GM12878 (cell line): Measurements from ENCODE around the gene ACSF3. TPM values are rescaled to one million over a fixed set of nuclear protein-coding genes. Genes with fewer than 3 reads are reported as not detected.

ENCODE experiments used
- ATAC-seq: fragments of 200-7000 bp; cut with Tn5 transposase; 3 replicates; pipeline ENCODE4 v1.9.1; 2020; ENCODE audit warnings: mild to moderate bottlenecking, moderate library complexity
- BruUV-seq: library from RNA; stranded (reverse); fragments of 400-500 nt; replicated peaks from 2 replicates; lab custom pipeline; 2021; lab: Mats Ljungman, UMichigan
- CTCF ChIA-PET: fragments of 300-600 bp; sonication (Branson Sonifier 250); formaldehyde crosslinking; extraction: SDS; loops from one replicate; lab custom pipeline; 2021; ENCODE audit warnings: inconsistent platforms; lab: Yijun Ruan, JAX
- POLR2A ChIA-PET: fragments of 350-600 bp; formaldehyde crosslinking; extraction: SDS; loops from one replicate; lab custom pipeline; 2021; ENCODE audit warnings: inconsistent platforms; lab: Charles Lee
- RAD21 ChIA-PET: fragments of 300-600 bp; sonication (Branson Sonifier 250); formaldehyde crosslinking; loops from one replicate; lab custom pipeline; 2023; ENCODE audit warnings: antibody characterized with exemption; ENCODE audit not compliant: unreplicated experiment; lab: Charles Lee
- SMC1A ChIA-PET: fragments of 300-600 bp; sonication (Branson Sonifier 250); formaldehyde crosslinking; loops from one replicate; lab custom pipeline; 2023; ENCODE audit not compliant: unreplicated experiment, uncharacterized antibody; lab: Charles Lee
- DNase-seq: peaks from one replicate; pipeline ENCODE4 v3.0.0-alpha.2; 2011; ENCODE audit warnings: low read depth, low spot score
- FAIRE-seq: peaks from 3 replicates; lab custom pipeline; 2011; peaks lifted over from hg19 to GRCh38; lab: Jason Lieb, UNC
- H2AFZ ChIP-seq: 2 replicates; pipeline ENCODE4 v1.6.0; 2011; ENCODE audit warnings: low read depth, low read length, control low read depth; ENCODE audit not compliant: control insufficient read depth
- H3K27ac ChIP-seq: 2 replicates; pipeline ENCODE4 v1.5.1; 2011; ENCODE audit warnings: control low read depth; ENCODE audit not compliant: control insufficient read depth, insufficient read depth
- H3K27me3 ChIP-seq, 2 experiments: replicated peaks in 1 of 2; 2 replicates each; pipeline versions ENCODE4 v1.6.0 to v1.6.1; 2011; ENCODE audit warnings: low read length in 1 of 2; ENCODE audit not compliant: control insufficient read depth in 2 of 2, insufficient read depth in 2 of 2
- H3K36me3 ChIP-seq, 2 experiments: 2 replicates each; pipeline ENCODE4 v1.5.1; 2011; ENCODE audit warnings: low read length in 1 of 2; ENCODE audit not compliant: control insufficient read depth in 2 of 2, insufficient read depth in 2 of 2
- H3K4me1 ChIP-seq: 2 replicates; pipeline ENCODE4 v1.6.1; 2011; ENCODE audit warnings: mild to moderate bottlenecking, low read length, moderate library complexity, mixed read lengths; ENCODE audit not compliant: control insufficient read depth, insufficient read depth
- H3K4me2 ChIP-seq: 2 replicates; pipeline ENCODE4 v1.6.0; 2011; ENCODE audit warnings: control low read depth; ENCODE audit not compliant: control insufficient read depth, insufficient read depth
- H3K4me3 ChIP-seq: fragments of 200-600 bp; sonication (generic); 2 replicates; pipeline ENCODE4 v1.5.1; 2016
- H3K79me2 ChIP-seq: 2 replicates; pipeline ENCODE4 v1.6.0; 2011; ENCODE audit warnings: low read length; ENCODE audit not compliant: control insufficient read depth, insufficient read depth
- H3K9ac ChIP-seq: 2 replicates; pipeline ENCODE4 v1.8.0; 2011; ENCODE audit warnings: low read length, control low read depth, mixed read lengths; ENCODE audit not compliant: control insufficient read depth, insufficient read depth
- H3K9me3 ChIP-seq: replicated peaks from 3 replicates; pipeline ENCODE4 v1.5.1; 2011; ENCODE audit warnings: mild to moderate bottlenecking, low read length; ENCODE audit not compliant: control insufficient read depth, insufficient read depth
- H4K20me1 ChIP-seq: 2 replicates; pipeline ENCODE4 v1.6.0; 2011; ENCODE audit not compliant: control insufficient read depth, insufficient read depth
- EED ChIP-seq: sonication (generic); IDR thresholded peaks from 2 replicates; pipeline ENCODE4 v1.6.1; 2016; ENCODE audit warnings: antibody characterized with exemption, low read depth
- GABPA ChIP-seq: IDR thresholded peaks from 2 replicates; pipeline ENCODE4 v1.6.1; 2014; ENCODE audit warnings: antibody characterized with exemption, low read depth, mild to moderate bottlenecking, inconsistent platforms
- HDAC2 ChIP-seq: fragments of 200-600 bp; sonication (generic); IDR thresholded peaks from 2 replicates; pipeline ENCODE4 v1.6.1; 2017
- MEF2A ChIP-seq: IDR thresholded peaks from 2 replicates; pipeline ENCODE4 v1.6.1; 2011; ENCODE audit warnings: low read depth, mild to moderate bottlenecking, low read length, moderate library complexity; ENCODE audit not compliant: insufficient read depth
- MXI1 ChIP-seq: fragments of 150-350 bp; IDR thresholded peaks from 2 replicates; pipeline ENCODE4 v1.6.1; 2011; ENCODE audit warnings: low read depth, mild to moderate bottlenecking, inconsistent platforms, low read length, improper control_type of control experiment
- NR2C1 ChIP-seq: fragments of 450-650 bp; IDR thresholded peaks from 2 replicates; pipeline ENCODE4 v1.6.1; 2017; ENCODE audit warnings: antibody characterized with exemption, mild to moderate bottlenecking, moderate library complexity
- SMC3 ChIP-seq: IDR thresholded peaks from 2 replicates; pipeline ENCODE4 v1.6.1; 2011; ENCODE audit warnings: low read length, improper control_type of control experiment, borderline replicate concordance
- WRNIP1 ChIP-seq: IDR thresholded peaks from 2 replicates; pipeline ENCODE4 v1.6.1; 2011; ENCODE audit warnings: low read depth, low read length, improper control_type of control experiment, borderline replicate concordance
- WGBS: methylation state at CpG from one replicate; pipeline ENCODE4 v1.1.6; 2016; ENCODE audit warnings: low lambda C conversion rate; ENCODE audit not compliant: insufficient replicate concordance, insufficient coverage; ENCODE audit errors: missing lambda C conversion rate; 5-methylcytosine and 5-hydroxymethylcytosine counted together
- in situ Hi-C: fragments of 300-500 bp; cut with MboI; formaldehyde crosslinking; loops from 9 replicates; pipeline ENCODE4 v1.14.3; 2018; ENCODE audit warnings: mixed read lengths
- intact Hi-C: fragments of 100-400 bp; cut with micrococcal nuclease; formaldehyde crosslinking; loops from one replicate; pipeline ENCODE4 v1.14.2; 2022; ENCODE audit not compliant: unreplicated experiment
- polyA plus RNA-seq, 11 experiments: library from polyadenylated mRNA; depleted of rRNA in 4 of 11; unstranded in 6 of 11; stranded (reverse) in 5 of 11; fragments of >200 nt; fragmentation: Nextera tagmentation in 4 of 11; fragmentation: Illumina TruSeq in 1 of 11; extraction: Ambion mirVana in 4 of 11; extraction: Trizol in 1 of 11; gene quantifications; 1 replicate in 1 of 11; 2 replicates in 10 of 11; pipeline versions ENCODE4 v1.2.1 to v1.2.3, GENCODE V29; 2011 to 2016; ENCODE audit warnings: inconsistent platforms in 2 of 11, missing spikeins in 2 of 11, low read depth in 1 of 11
- total RNA-seq, 4 experiments: library from RNA; depleted of rRNA in 3 of 4; stranded (reverse); fragments of >200 nt in 3 of 4; fragmentation: Illumina TruSeq in 1 of 4; extraction: Trizol in 1 of 4; gene quantifications; 2 replicates each; pipeline versions ENCODE4 v1.2.1 to v1.2.3, GENCODE V29; 2013 to 2021
- TF ChIP-seq, protein P1 (sequence below): IDR thresholded peaks from 2 replicates; pipeline ENCODE4 v1.6.1; 2012; ENCODE audit warnings: low read depth, low read length, improper control_type of control experiment
- TF ChIP-seq, protein P2 (sequence below), 3 experiments: IDR thresholded peaks in 2 of 3; conservative IDR thresholded peaks in 1 of 3; 2 replicates each; pipeline ENCODE4 v1.5.1; 2011; ENCODE audit warnings: low read depth in 3 of 3, low read length in 3 of 3, mild to moderate bottlenecking in 3 of 3, control low read depth in 2 of 3, moderate library complexity in 2 of 3, inconsistent platforms in 1 of 3, mixed read lengths in 1 of 3; ENCODE audit not compliant: control insufficient read depth in 2 of 3, insufficient read depth in 1 of 3; ENCODE audit errors: extremely low read depth in 1 of 3
- TF ChIP-seq, protein P3 (sequence below): fragments of 450-650 bp; IDR thresholded peaks from 2 replicates; pipeline ENCODE4 v1.6.1; 2016; ENCODE audit warnings: mild to moderate bottlenecking

Gene ACSF3
- total and polyA plus RNA-seq, 10 of the 15 experiments (the other 5 are each of a cell fraction or from before 2014, with no cell fraction given), result 1.0 to 44.4 (median 25.8) TPM

DNA sequence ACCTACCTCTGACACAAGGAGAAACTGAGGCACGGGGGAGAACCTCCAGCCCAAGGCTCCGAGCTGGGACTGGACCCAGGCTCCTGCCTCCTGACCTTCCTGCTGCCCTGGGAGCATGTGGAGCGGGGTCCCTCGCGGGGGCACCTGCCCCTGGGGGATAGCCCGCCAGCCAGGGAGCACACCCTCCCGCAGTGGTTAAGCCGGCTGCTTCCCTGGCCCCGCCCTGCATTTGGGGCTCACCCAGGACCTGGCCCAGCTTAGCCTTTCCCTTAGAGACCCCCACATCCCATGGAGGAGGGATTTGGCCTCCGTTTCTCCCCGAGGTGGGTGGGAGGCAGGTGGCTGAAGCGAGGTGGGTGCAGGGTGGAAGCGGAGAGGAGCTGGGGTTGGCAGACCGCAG lies 76.1 kb downstream of the ACSF3 start:
- RAD21 ChIA-PET, result no interaction called here
- H3K36me3 ChIP-seq, result no peaks in the 10 kb centered on the region

More for the DNA sequence above, 76.1 kb downstream of the ACSF3 start:
- no peak for DNase-seq
- in situ Hi-C loops (loop anchor here (5.0 kb wide), 3 partner anchors 232 to 422 kb away; no protein-coding TSS in a partner anchor), intact Hi-C loops (loop anchor here (2.0 kb wide), 1 partner anchor 47 kb away; the partner anchor contains the start of gene ZNF778)
- Histone ChIP-seq H3K4me2 (no peak overlapping the region), H3K4me1 (peaks cover 7% of the 10 kb centered on the region), H3K9ac (no peak overlapping the region), H3K27me3 (peaks cover 0 to 8% of the 10 kb centered on the region in 2 experiments; a peak in 3 of 4 replicates), H3K27ac (no peak overlapping the region), H2AFZ (no peak overlapping the region), H3K9me3 (no peaks in the 10 kb centered on the region), H4K20me1 (no peaks in the 10 kb centered on the region; the same call in 1 of the 2 replicates), H3K4me3 (no peak overlapping the region), H3K79me2 (no peaks in the 10 kb centered on the region)
- FAIRE-seq, result no peak
- 63% methylated on average over 14 of the region's 14 CpGs for WGBS
- CTCF ChIA-PET, result interaction anchor here (1.5 kb wide), 1 partner anchor 354 kb away, joined by 4 read pairs; no protein-coding TSS in a partner anchor
- POLR2A ChIA-PET, result no interaction called here
- TF ChIP-seq MEF2A, result no peak
- TF ChIP-seq GABPA, result no peak
- TF ChIP-seq, protein P1, sequence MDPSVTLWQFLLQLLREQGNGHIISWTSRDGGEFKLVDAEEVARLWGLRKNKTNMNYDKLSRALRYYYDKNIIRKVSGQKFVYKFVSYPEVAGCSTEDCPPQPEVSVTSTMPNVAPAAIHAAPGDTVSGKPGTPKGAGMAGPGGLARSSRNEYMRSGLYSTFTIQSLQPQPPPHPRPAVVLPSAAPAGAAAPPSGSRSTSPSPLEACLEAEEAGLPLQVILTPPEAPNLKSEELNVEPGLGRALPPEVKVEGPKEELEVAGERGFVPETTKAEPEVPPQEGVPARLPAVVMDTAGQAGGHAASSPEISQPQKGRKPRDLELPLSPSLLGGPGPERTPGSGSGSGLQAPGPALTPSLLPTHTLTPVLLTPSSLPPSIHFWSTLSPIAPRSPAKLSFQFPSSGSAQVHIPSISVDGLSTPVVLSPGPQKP, result no peak
- TF ChIP-seq MXI1, result no peak
- no peak for TF ChIP-seq HDAC2
- TF ChIP-seq EED, result no peak
- TF ChIP-seq, protein P2, sequence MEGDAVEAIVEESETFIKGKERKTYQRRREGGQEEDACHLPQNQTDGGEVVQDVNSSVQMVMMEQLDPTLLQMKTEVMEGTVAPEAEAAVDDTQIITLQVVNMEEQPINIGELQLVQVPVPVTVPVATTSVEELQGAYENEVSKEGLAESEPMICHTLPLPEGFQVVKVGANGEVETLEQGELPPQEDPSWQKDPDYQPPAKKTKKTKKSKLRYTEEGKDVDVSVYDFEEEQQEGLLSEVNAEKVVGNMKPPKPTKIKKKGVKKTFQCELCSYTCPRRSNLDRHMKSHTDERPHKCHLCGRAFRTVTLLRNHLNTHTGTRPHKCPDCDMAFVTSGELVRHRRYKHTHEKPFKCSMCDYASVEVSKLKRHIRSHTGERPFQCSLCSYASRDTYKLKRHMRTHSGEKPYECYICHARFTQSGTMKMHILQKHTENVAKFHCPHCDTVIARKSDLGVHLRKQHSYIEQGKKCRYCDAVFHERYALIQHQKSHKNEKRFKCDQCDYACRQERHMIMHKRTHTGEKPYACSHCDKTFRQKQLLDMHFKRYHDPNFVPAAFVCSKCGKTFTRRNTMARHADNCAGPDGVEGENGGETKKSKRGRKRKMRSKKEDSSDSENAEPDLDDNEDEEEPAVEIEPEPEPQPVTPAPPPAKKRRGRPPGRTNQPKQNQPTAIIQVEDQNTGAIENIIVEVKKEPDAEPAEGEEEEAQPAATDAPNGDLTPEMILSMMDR (IDR thresholded peaks at IDR 0.05 in 2 of 3, conservative IDR thresholded peaks at IDR 0.05 in 1 of 3; ENCODE audit: control insufficient read depth in 2 of 3, extremely low read depth in 1 of 3, insufficient read depth in 1 of 3, low read depth in 3 of 3, low read length in 3 of 3), result no peak
- TF ChIP-seq, protein P3, sequence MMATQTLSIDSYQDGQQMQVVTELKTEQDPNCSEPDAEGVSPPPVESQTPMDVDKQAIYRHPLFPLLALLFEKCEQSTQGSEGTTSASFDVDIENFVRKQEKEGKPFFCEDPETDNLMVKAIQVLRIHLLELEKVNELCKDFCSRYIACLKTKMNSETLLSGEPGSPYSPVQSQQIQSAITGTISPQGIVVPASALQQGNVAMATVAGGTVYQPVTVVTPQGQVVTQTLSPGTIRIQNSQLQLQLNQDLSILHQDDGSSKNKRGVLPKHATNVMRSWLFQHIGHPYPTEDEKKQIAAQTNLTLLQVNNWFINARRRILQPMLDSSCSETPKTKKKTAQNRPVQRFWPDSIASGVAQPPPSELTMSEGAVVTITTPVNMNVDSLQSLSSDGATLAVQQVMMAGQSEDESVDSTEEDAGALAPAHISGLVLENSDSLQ, result no peak
- TF ChIP-seq SMC3, result no peak
- TF ChIP-seq NR2C1, result no peak
- TF ChIP-seq WRNIP1, result no peak
- SMC1A ChIA-PET, result no interaction called here
- no peak for ATAC-seq
- BruUV-seq, result no TSS peak
